Calu3 (cell line): ENCODE measurements around the gene FUT7. TPM values are rescaled to one million over a fixed set of nuclear protein-coding genes. Genes with fewer than 3 reads are reported as not detected.
"Not testable (repeated sequence)": the region's sequence is repeated elsewhere in the genome, so short reads cannot be mapped to it uniquely, and the experiment has no call there.

Experiments used
- BruUV-seq: library from RNA; stranded (reverse); fragments of 400-500 nt; replicated peaks from 2 replicates; lab custom pipeline; 2021; lab: Mats Ljungman, UMichigan
- CTCF ChIA-PET: fragments of 300-600 bp; sonication (Branson Sonifier 250); formaldehyde crosslinking; loops from one replicate; lab custom pipeline; 2022; ENCODE audit warnings: antibody characterized with exemption; lab: Charles Lee
- DNase-seq: peaks from one replicate; pipeline ENCODE4 v3.0.0; 2022
- H3K27ac Mint-ChIP-seq: one replicate; pipeline ENCODE4 v1.8.0; 2022; ENCODE audit warnings: mixed read lengths; ENCODE audit not compliant: unreplicated experiment
- H3K27me3 Mint-ChIP-seq: one replicate; pipeline ENCODE4 v1.8.0; 2022; ENCODE audit warnings: mixed read lengths; ENCODE audit not compliant: unreplicated experiment
- H3K36me3 Mint-ChIP-seq: one replicate; pipeline ENCODE4 v1.8.0; 2022; ENCODE audit warnings: mild to moderate bottlenecking, moderate library complexity, mixed read lengths; ENCODE audit not compliant: insufficient read depth, unreplicated experiment
- H3K4me1 Mint-ChIP-seq: one replicate; pipeline ENCODE4 v1.8.0; 2022; ENCODE audit warnings: mild to moderate bottlenecking, low read depth, mixed read lengths; ENCODE audit not compliant: unreplicated experiment
- H3K4me3 Mint-ChIP-seq: one replicate; pipeline ENCODE4 v1.8.0; 2022; ENCODE audit warnings: mild to moderate bottlenecking, low read depth, moderate library complexity, mixed read lengths; ENCODE audit not compliant: unreplicated experiment
- H3K9me3 Mint-ChIP-seq: one replicate; pipeline ENCODE4 v1.8.0; 2022; ENCODE audit warnings: low read depth, mixed read lengths; ENCODE audit not compliant: unreplicated experiment
- CTCF ChIP-seq: fragments of 200-600 bp; IDR thresholded peaks from one replicate; pipeline ENCODE4 v1.8.0; 2022; ENCODE audit warnings: antibody characterized with exemption; ENCODE audit not compliant: unreplicated experiment
- intact Hi-C: fragments of 100-400 bp; cut with micrococcal nuclease; formaldehyde crosslinking; loops from one replicate; pipeline ENCODE4 v1.10.0; 2022; ENCODE audit not compliant: unreplicated experiment
- total RNA-seq: library from RNA; stranded (reverse); gene quantifications from 2 replicates; pipeline ENCODE4 v1.2.3, GENCODE V29; 2022

The FUT7 gene
- total RNA-seq, 1 experiment from 2014 or later, result not detected

GRCh38 chr9:137007108-137007815, 24.6 kb downstream of the FUT7 start:
- TF ChIP-seq CTCF, result no peak
- Mint-ChIP-seq H3K27me3 (no peaks in the 10 kb centered on the region), H3K4me1 (no peaks in the 10 kb centered on the region), H3K4me3 (no peak overlapping the region), H3K27ac (no peak overlapping the region), H3K9me3 (peaks cover 5% of the 10 kb centered on the region), H3K36me3 (peaks cover 9% of the 10 kb centered on the region)
- intact Hi-C loops, result no loop called here
- DNase-seq, result no peak
- CTCF ChIA-PET, result no interaction called here
- no TSS peak for BruUV-seq

GRCh38 chr9:137006116-137007003, 25.5 kb downstream of the FUT7 start:
- CTCF ChIA-PET, result no interaction called here
- H3K4me1 Mint-ChIP-seq, result no peaks in the 10 kb centered on the region
- intact Hi-C loops, result no loop called here
- BruUV-seq, result no TSS peak
- no peak overlapping the region for H3K27ac Mint-ChIP-seq
- TF ChIP-seq CTCF, result no peak
- DNase-seq, result no peak
- H3K27me3 Mint-ChIP-seq, result no peaks in the 10 kb centered on the region
- H3K36me3 Mint-ChIP-seq, result peaks cover 3% of the 10 kb centered on the region
- no peak overlapping the region for H3K4me3 Mint-ChIP-seq
- H3K9me3 Mint-ChIP-seq, result peaks cover 5% of the 10 kb centered on the region

GRCh38 chr9:137004285-137004684, 27.6 kb downstream of the FUT7 start:
- H3K27ac Mint-ChIP-seq, BruUV-seq, H3K27me3 Mint-ChIP-seq, intact Hi-C loops, H3K4me1 Mint-ChIP-seq, H3K9me3 Mint-ChIP-seq, H3K4me3 Mint-ChIP-seq, CTCF ChIA-PET, H3K36me3 Mint-ChIP-seq: not testable (repeated sequence)
- peak; percentile 22 for DNase-seq

GRCh38 chr9:137002646-137003041, 29.2 kb downstream of the FUT7 start:
- no TSS peak for BruUV-seq
- H3K4me1 Mint-ChIP-seq, result peaks cover 10% of the 10 kb centered on the region

More at GRCh38 chr9:137002646-137003041, 29.2 kb downstream of the FUT7 start:
- intact Hi-C loops, result no loop called here
- TF ChIP-seq CTCF, result no peak
- Mint-ChIP-seq H3K27ac (no peak overlapping the region), H3K4me3 (no peak overlapping the region), H3K27me3 (no peaks in the 10 kb centered on the region), H3K36me3 (no peaks in the 10 kb centered on the region), H3K9me3 (peaks cover 5% of the 10 kb centered on the region)
- CTCF ChIA-PET, result no interaction called here
- no peak for DNase-seq
